A549 (cell line): ENCODE results near the gene PRDM1. TPM values are rescaled to one million over a fixed set of nuclear protein-coding genes. Genes with fewer than 3 reads are reported as not detected.
A peak's percentile ranks its signal among the peaks of the same experiment; 100 is the strongest.

Source experiments
- ATAC-seq, 2 experiments: fragments of 200-7000 bp in 1 of 2; fragments of >200 bp in 1 of 2; cut with Nextera tagmentation in 1 of 2; cut with Tn5 transposase in 1 of 2; 3 replicates each; pipeline versions ENCODE4 v1.8.0 to v1.9.1; 2018 to 2020; ENCODE audit warnings: mild to moderate bottlenecking in 1 of 2, moderate library complexity in 1 of 2
- CTCF ChIA-PET: fragments of 300-600 bp; sonication (Branson Sonifier 250); formaldehyde crosslinking; extraction: SDS; loops from one replicate; lab custom pipeline; 2021; ENCODE audit warnings: antibody characterized with exemption, inconsistent platforms; lab: Yijun Ruan, JAX
- POLR2A ChIA-PET: fragments of 350-600 bp; formaldehyde crosslinking; extraction: SDS; loops from one replicate; lab custom pipeline; 2021; ENCODE audit warnings: antibody characterized with exemption, inconsistent platforms; lab: Yijun Ruan, JAX
- DNase-seq, 2 experiments: peaks; one replicate each; pipeline versions ENCODE4 v3.0.0 to v3.0.0-alpha.2; 2011 to 2016; ENCODE audit warnings: low read depth in 1 of 2, low spot score in 1 of 2
- FAIRE-seq: peaks from 2 replicates; lab custom pipeline; 2011; peaks lifted over from hg19 to GRCh38; lab: Jason Lieb, UNC
- H3K27ac ChIP-seq, 2 experiments: fragments of >200 bp; sonication (Bioruptor Twin); formaldehyde crosslinking; 3 replicates each; pipeline ENCODE4 v1.5.1; 2016 to 2017
- H3K4me1 ChIP-seq: fragments of >200 bp; sonication (Bioruptor Twin); formaldehyde crosslinking; 3 replicates; pipeline ENCODE4 v1.6.1; 2016
- H3K4me2 ChIP-seq: fragments of >200 bp; sonication (Bioruptor Twin); formaldehyde crosslinking; 3 replicates; pipeline ENCODE4 v1.6.1; 2016
- H3K4me3 ChIP-seq: fragments of >200 bp; sonication (Bioruptor Twin); formaldehyde crosslinking; 3 replicates; pipeline ENCODE4 v1.5.1; 2016
- H3K9me3 ChIP-seq: fragments of >200 bp; sonication (Bioruptor Twin); formaldehyde crosslinking; 3 replicates; pipeline ENCODE4 v1.6.1; 2016
- BCL3 ChIP-seq: fragments of >200 bp; sonication (Bioruptor Twin); formaldehyde crosslinking; IDR thresholded peaks from 3 replicates; pipeline ENCODE4 v1.6.1; 2016
- E2F6 ChIP-seq: IDR thresholded peaks from 2 replicates; pipeline ENCODE4 v1.6.1; 2012; ENCODE audit warnings: low read depth, borderline replicate concordance
- FOSL2 ChIP-seq, 2 experiments: fragments of 450-650 bp in 1 of 2; fragments of >200 bp in 1 of 2; sonication (Bioruptor Twin) in 1 of 2; formaldehyde crosslinking; IDR thresholded peaks; 2 replicates each; pipeline versions ENCODE4 v1.5.0 to v1.6.1; 2016 to 2020; ENCODE audit warnings: mild to moderate bottlenecking in 1 of 2, moderate library complexity in 1 of 2
- FOXS1 ChIP-seq: fragments of 250-450 bp; sonication (Bioruptor Pico); IDR thresholded peaks from 2 replicates; pipeline ENCODE4 v1.5.0; 2020; ENCODE audit warnings: mild to moderate bottlenecking, moderate library complexity
- HMGXB4 ChIP-seq: fragments of 250-450 bp; sonication (Bioruptor Pico); IDR thresholded peaks from 2 replicates; pipeline ENCODE4 v1.5.0; 2021; ENCODE audit warnings: mild to moderate bottlenecking, moderate library complexity, borderline replicate concordance
- MAFK ChIP-seq: fragments of 450-650 bp; IDR thresholded peaks from 2 replicates; pipeline ENCODE4 v1.6.1; 2014; ENCODE audit not compliant: partially characterized antibody
- MAX ChIP-seq: IDR thresholded peaks from 2 replicates; pipeline ENCODE4 v1.6.1; 2012
- MAZ ChIP-seq: fragments of 150-350 bp; IDR thresholded peaks from 2 replicates; pipeline ENCODE4 v1.6.1; 2014; ENCODE audit warnings: antibody characterized with exemption, low read depth, low read length, borderline replicate concordance
- NPAS2 ChIP-seq: fragments of 250-450 bp; sonication (Bioruptor Pico); IDR thresholded peaks from 2 replicates; pipeline ENCODE4 v1.8.0; 2022; ENCODE audit warnings: mild to moderate bottlenecking, moderate library complexity, borderline replicate concordance
- PHF8 ChIP-seq: fragments of 200-600 bp; sonication (generic); IDR thresholded peaks from 2 replicates; pipeline ENCODE4 v1.6.1; 2016; ENCODE audit warnings: low read depth, mild to moderate bottlenecking, antibody characterized with exemption, moderate library complexity, borderline replicate concordance
- RARB ChIP-seq: fragments of 250-450 bp; sonication (Bioruptor Pico); IDR thresholded peaks from 2 replicates; pipeline ENCODE4 v1.8.0; 2021; ENCODE audit warnings: mild to moderate bottlenecking, moderate library complexity
- REST ChIP-seq: fragments of 200-600 bp; sonication (generic); IDR thresholded peaks from 2 replicates; pipeline ENCODE4 v1.6.1; 2016; ENCODE audit warnings: antibody characterized with exemption, mild to moderate bottlenecking, moderate library complexity
- SMC3 ChIP-seq: fragments of >200 bp; sonication (Bioruptor Twin); formaldehyde crosslinking; IDR thresholded peaks from 3 replicates; pipeline ENCODE4 v1.6.1; 2018; ENCODE audit warnings: inconsistent platforms
- ZSCAN20 ChIP-seq: fragments of 250-450 bp; sonication (Bioruptor Pico); IDR thresholded peaks from 2 replicates; pipeline ENCODE4 v1.8.0; 2022; ENCODE audit warnings: mild to moderate bottlenecking, moderate library complexity
- WGBS: methylation state at CpG from one replicate; pipeline ENCODE4 v1.1.6; 2017; ENCODE audit errors: missing lambda C conversion rate; 5-methylcytosine and 5-hydroxymethylcytosine counted together
- polyA plus RNA-seq, 4 experiments: library from polyadenylated mRNA; depleted of rRNA in 3 of 4; stranded (reverse); fragments of >200 nt; fragmentation: RNase III in 1 of 4; extraction: RNeasy Plus Mini Kit Qiagen cat#74134 plus additional on column Dnase treatment in 1 of 4; gene quantifications; 2 replicates in 3 of 4; 3 replicates in 1 of 4; pipeline ENCODE4 v1.2.3, GENCODE V29; 2011 to 2017

Gene PRDM1
- polyA plus RNA-seq, 2 of the 4 experiments (the other 2 are of a cell fraction): 2.6 to 11.2 TPM

- TF ChIP-seq RARB (CRISPR knock-in tag): no peak
- TF ChIP-seq NPAS2 (CRISPR knock-in tag): no peak
These were observed 46.9 kb downstream of the PRDM1 start (continued) for GRCh38 chr6:106133040-106133439.

- H3K27ac ChIP-seq: peak overlapping the region; percentile 41 to 81; a peak in 4 of 6 replicates
- peaks cover 25% of the 10 kb centered on the region for H3K4me1 ChIP-seq
- no peaks in the 10 kb centered on the region for H3K9me3 ChIP-seq
- no peak for FAIRE-seq
- CTCF ChIA-PET: no interaction called here
- TF ChIP-seq BCL3: no peak
- no peak for TF ChIP-seq REST
- TF ChIP-seq MAZ: no peak
- TF ChIP-seq FOXS1 (CRISPR knock-in tag): no peak
- no peak for TF ChIP-seq HMGXB4 (CRISPR knock-in tag)
- no peak for TF ChIP-seq MAFK
- TF ChIP-seq SMC3: no peak
- no peak for TF ChIP-seq E2F6
- no peak for TF ChIP-seq ZSCAN20 (CRISPR knock-in tag)
- TF ChIP-seq MAX: no peak
- TF ChIP-seq NPAS2 (CRISPR knock-in tag): no peak
- TF ChIP-seq, all 56 proteins: peak for 0
- H3K4me3 ChIP-seq: no peak overlapping the region
- ATAC-seq: no peak
- POLR2A ChIA-PET: no interaction called here
- WGBS: 92% methylated on average over 16 of the region's 17 CpGs
- H3K4me2 ChIP-seq: no peak overlapping the region
- no peak for DNase-seq
These were observed 48.1 kb downstream of the PRDM1 start for GRCh38 chr6:106134087-106134770.

- peak; percentile 73 to 79; a peak in 5 of 6 replicates for ATAC-seq
- Histone ChIP-seq H3K4me3 (no peak overlapping the region), H3K4me2 (peak overlapping the region; percentile 58), H3K9me3 (no peaks in the 10 kb centered on the region), H3K27ac (peak overlapping the region; percentile 41 to 81), H3K4me1 (peaks cover 17% of the 10 kb centered on the region)
- POLR2A ChIA-PET: no interaction called here
- no peak for FAIRE-seq
- DNase-seq: peak; percentile 27 to 48
- TF ChIP-seq MAFK (peak; percentile 60), PHF8 (no peak), MAX (peak; percentile 43), FOSL2 (IDR thresholded peaks at IDR 0.05) (no peak), FOSL2 (CRISPR knock-in tag; IDR thresholded peaks at IDR 0.05) (peak; percentile 82)
- CTCF ChIA-PET: interaction anchor here (1.0 kb wide), 1 partner anchor 9 kb away, joined by 3 read pairs; no protein-coding TSS in a partner anchor
- 24% methylated on average over 10 of the region's 18 CpGs for WGBS
These were observed 48.9 kb downstream of the PRDM1 start for GRCh38 chr6:106134906-106135634.
